ENCODE results near the gene DMXL1. TPM values are rescaled to one million over a fixed set of nuclear protein-coding genes. Genes with fewer than 3 reads are reported as not detected.

Gene DMXL1
- total RNA-seq, 1 donor from 2014 or later: 48.3 TPM

- no peak overlapping the region for H3K4me3 Mint-ChIP-seq (ENCODE audit: low read depth)
- no peak for DNase-seq (ENCODE audit: low spot score, unreplicated experiment)
- H3K36me3 Mint-ChIP-seq (ENCODE audit: insufficient read depth): peaks cover 1% of the 10 kb centered on the region
- no peak for TF ChIP-seq CTCF (IDR thresholded peaks at IDR 0.05; ENCODE audit: unreplicated experiment)
- no peak overlapping the region for H3K27ac Mint-ChIP-seq
- H3K27me3 Mint-ChIP-seq: no peaks in the 10 kb centered on the region
- H3K9me3 Mint-ChIP-seq (ENCODE audit: low read depth): peaks cover 5% of the 10 kb centered on the region
- peaks cover 2% of the 10 kb centered on the region for H3K4me1 Mint-ChIP-seq (ENCODE audit: low read depth)
These were observed 34.7 kb upstream of the DMXL1 start for GRCh38 chr5:119036101-119036762.

GRCh38 chr5:119037496-119038215, 33.2 kb upstream of the DMXL1 start:
- Mint-ChIP-seq H3K36me3 (ENCODE audit: insufficient read depth) (peaks cover 1% of the 10 kb centered on the region), H3K9me3 (ENCODE audit: low read depth) (peaks cover 7% of the 10 kb centered on the region), H3K4me1 (ENCODE audit: low read depth) (peaks cover 2% of the 10 kb centered on the region), H3K4me3 (ENCODE audit: low read depth) (no peak overlapping the region), H3K27ac (no peak overlapping the region), H3K27me3 (no peaks in the 10 kb centered on the region)
- no peak for TF ChIP-seq CTCF (IDR thresholded peaks at IDR 0.05; ENCODE audit: unreplicated experiment)
- no peak for DNase-seq (ENCODE audit: low spot score, unreplicated experiment)

GRCh38 chr5:119048246-119048645, 22.6 kb upstream of the DMXL1 start:
- no peak for DNase-seq (ENCODE audit: low spot score, unreplicated experiment)
- Mint-ChIP-seq H3K27me3 (no peaks in the 10 kb centered on the region), H3K9me3 (ENCODE audit: low read depth) (no peaks in the 10 kb centered on the region), H3K4me3 (ENCODE audit: low read depth) (no peak overlapping the region), H3K4me1 (ENCODE audit: low read depth) (peaks cover 3% of the 10 kb centered on the region), H3K36me3 (ENCODE audit: insufficient read depth) (no peaks in the 10 kb centered on the region), H3K27ac (no peak overlapping the region)
- no peak for TF ChIP-seq CTCF (IDR thresholded peaks at IDR 0.05; ENCODE audit: unreplicated experiment)

GRCh38 chr5:119049824-119050449, 20.9 kb upstream of the DMXL1 start:
- TF ChIP-seq CTCF (IDR thresholded peaks at IDR 0.05; ENCODE audit: unreplicated experiment): no peak
- H3K9me3 Mint-ChIP-seq (ENCODE audit: low read depth): no peaks in the 10 kb centered on the region
- H3K4me3 Mint-ChIP-seq (ENCODE audit: low read depth): no peak overlapping the region
- no peaks in the 10 kb centered on the region for H3K36me3 Mint-ChIP-seq (ENCODE audit: insufficient read depth)
- no peaks in the 10 kb centered on the region for H3K27me3 Mint-ChIP-seq
- DNase-seq (ENCODE audit: low spot score, unreplicated experiment): no peak
- no peak overlapping the region for H3K27ac Mint-ChIP-seq
- peaks cover 3% of the 10 kb centered on the region for H3K4me1 Mint-ChIP-seq (ENCODE audit: low read depth)

- TF ChIP-seq CTCF (IDR thresholded peaks at IDR 0.05; ENCODE audit: unreplicated experiment): no peak
- H3K27me3 Mint-ChIP-seq: no peaks in the 10 kb centered on the region
- DNase-seq (ENCODE audit: low spot score, unreplicated experiment): no peak
- H3K4me3 Mint-ChIP-seq (ENCODE audit: low read depth): no peak overlapping the region
- H3K27ac Mint-ChIP-seq: no peak overlapping the region
- H3K9me3 Mint-ChIP-seq (ENCODE audit: low read depth): no peaks in the 10 kb centered on the region
- no peaks in the 10 kb centered on the region for H3K36me3 Mint-ChIP-seq (ENCODE audit: insufficient read depth)
- peaks cover 3% of the 10 kb centered on the region for H3K4me1 Mint-ChIP-seq (ENCODE audit: low read depth)
These were observed 16.8 kb upstream of the DMXL1 start for GRCh38 chr5:119054101-119054500.
